Measurements from ENCODE around the gene TEX26. TPM values are rescaled to one million over a fixed set of nuclear protein-coding genes. Genes with fewer than 3 reads are reported as not detected.
A peak's percentile ranks its signal among the peaks of the same experiment; 100 is the strongest.

Gene TEX26
- polyA plus RNA-seq, 1 of the 3 experiments (the other 2 are of a cell fraction), result not detected

DNA sequence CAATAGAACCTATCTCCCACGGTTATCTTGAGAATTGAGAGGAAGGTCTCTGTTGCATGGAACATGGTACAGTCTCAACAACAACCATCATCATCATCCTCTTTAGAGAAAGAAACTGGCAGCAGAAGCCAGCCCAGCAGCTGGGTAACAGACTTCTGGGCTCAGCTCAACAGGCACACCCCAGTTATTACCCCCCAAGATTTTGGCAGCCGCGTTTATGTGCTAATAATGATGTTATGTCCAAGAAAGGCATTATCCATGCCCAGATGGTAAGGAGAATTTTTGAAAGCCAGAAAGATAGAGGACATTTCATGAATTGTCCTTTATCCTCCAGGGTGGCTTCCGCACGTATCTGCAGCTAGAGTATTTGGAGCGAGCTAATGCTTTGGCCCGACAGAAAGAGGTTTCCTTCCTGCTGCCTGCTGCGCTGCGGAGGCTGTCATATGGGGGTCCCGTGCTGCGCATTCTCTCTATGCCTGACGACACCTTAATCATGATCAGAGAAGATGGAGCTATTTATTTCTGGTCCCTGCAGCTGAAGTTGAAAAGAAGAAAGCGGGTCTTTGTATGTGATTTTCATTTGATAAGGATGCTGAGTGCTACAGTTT is 89.9 kb downstream of the TEX26 start:
- Histone ChIP-seq H2AFZ (ENCODE audit: low read depth) (no peak overlapping the region), H3K79me2 (ENCODE audit: insufficient read depth) (no peaks in the 10 kb centered on the region), H3K4me3 (ENCODE audit: low read depth in 2 of 2, low read length in 1 of 2) (no peak overlapping the region), H3K4me2 (no peak overlapping the region), H3K27me3 (ENCODE audit: insufficient read depth) (no peaks in the 10 kb centered on the region), H3K36me3 (replicated peaks in 1 of 2; ENCODE audit: control insufficient read depth in 1 of 2, insufficient read depth in 2 of 2, low read length in 1 of 2) (no peaks in the 10 kb centered on the region), H3K9me3 (no peaks in the 10 kb centered on the region), H3K27ac (ENCODE audit: low read depth in 2 of 2, low read length in 1 of 2) (peak overlapping the region in 1 of 2 experiments; percentile 32; a peak in 1 of 4 replicates), H3K9ac (no peak overlapping the region), H3K4me1 (ENCODE audit: control insufficient read depth in 1 of 2, insufficient read depth in 2 of 2, low read depth in 1 of 2, low read length in 1 of 2) (peaks cover 4% of the 10 kb centered on the region in 2 experiments; a peak in 2 of 4 replicates), H3K9me2 (no peaks in the 10 kb centered on the region), H4K20me1 (ENCODE audit: insufficient read depth) (no peaks in the 10 kb centered on the region), H3F3A (replicated peaks; ENCODE audit: insufficient read depth) (no peaks in the 10 kb centered on the region)
- CTCF ChIA-PET, result interaction anchor here (0.6 to 2.8 kb wide), 7 partner anchors 9 to 157 kb away, joined by 3 to 12 read pairs (median 4); no protein-coding TSS in a partner anchor
- POLR2A ChIA-PET, result interaction anchor here (0.6 to 0.7 kb wide), 2 partner anchors 53 to 605 kb away, joined by 3 to 5 read pairs; no protein-coding TSS in a partner anchor
- DNase-seq, result no peak
- TF ChIP-seq TAF1 (IDR thresholded peaks at IDR 0.05; ENCODE audit: borderline replicate concordance, low read depth, low read length), result no peak
- TF ChIP-seq FOXM1 (IDR thresholded peaks at IDR 0.05; ENCODE audit: low read depth), result no peak
- TF ChIP-seq FOSL2 (IDR thresholded peaks at IDR 0.05; ENCODE audit: borderline replicate concordance, low read depth), result no peak
- TF ChIP-seq RCOR1 (IDR thresholded peaks at IDR 0.05; ENCODE audit: low read length), result no peak
- no peak for TF ChIP-seq CHD2 (IDR thresholded peaks at IDR 0.05; ENCODE audit: low read length, partially characterized antibody)
- TF ChIP-seq JUND (IDR thresholded peaks at IDR 0.05), result no peak
- TF ChIP-seq, protein P1, sequence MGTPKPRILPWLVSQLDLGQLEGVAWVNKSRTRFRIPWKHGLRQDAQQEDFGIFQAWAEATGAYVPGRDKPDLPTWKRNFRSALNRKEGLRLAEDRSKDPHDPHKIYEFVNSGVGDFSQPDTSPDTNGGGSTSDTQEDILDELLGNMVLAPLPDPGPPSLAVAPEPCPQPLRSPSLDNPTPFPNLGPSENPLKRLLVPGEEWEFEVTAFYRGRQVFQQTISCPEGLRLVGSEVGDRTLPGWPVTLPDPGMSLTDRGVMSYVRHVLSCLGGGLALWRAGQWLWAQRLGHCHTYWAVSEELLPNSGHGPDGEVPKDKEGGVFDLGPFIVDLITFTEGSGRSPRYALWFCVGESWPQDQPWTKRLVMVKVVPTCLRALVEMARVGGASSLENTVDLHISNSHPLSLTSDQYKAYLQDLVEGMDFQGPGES (IDR thresholded peaks at IDR 0.05; ENCODE audit: low read depth, low read length), result no peak
- no peak for TF ChIP-seq NRF1 (IDR thresholded peaks at IDR 0.05; ENCODE audit: low read depth, low read length)
- 76% methylated on average over 13 of the region's 13 CpGs for WGBS (ENCODE audit: low lambda C conversion rate)

- Histone ChIP-seq H3K4me1 (ENCODE audit: control insufficient read depth in 1 of 2, insufficient read depth in 2 of 2, low read depth in 1 of 2, low read length in 1 of 2) (peaks cover 4% of the 10 kb centered on the region in 2 experiments; a peak in 2 of 4 replicates), H3F3A (replicated peaks; ENCODE audit: insufficient read depth) (no peaks in the 10 kb centered on the region), H3K27ac (ENCODE audit: low read depth in 2 of 2, low read length in 1 of 2) (peak overlapping the region in 1 of 2 experiments; percentile 32; a peak in 1 of 4 replicates), H4K20me1 (ENCODE audit: insufficient read depth) (no peaks in the 10 kb centered on the region), H3K4me3 (ENCODE audit: low read depth in 2 of 2, low read length in 1 of 2) (no peak overlapping the region), H3K79me2 (ENCODE audit: insufficient read depth) (no peaks in the 10 kb centered on the region), H3K27me3 (ENCODE audit: insufficient read depth) (no peaks in the 10 kb centered on the region), H3K9me3 (no peaks in the 10 kb centered on the region), H3K9me2 (no peaks in the 10 kb centered on the region), H3K36me3 (replicated peaks in 1 of 2; ENCODE audit: control insufficient read depth in 1 of 2, insufficient read depth in 2 of 2, low read length in 1 of 2) (no peaks in the 10 kb centered on the region), H3K9ac (no peak overlapping the region), H2AFZ (ENCODE audit: low read depth) (no peak overlapping the region), H3K4me2 (0 out of 2 replicates have a peak overlapping the region, but pooled peaks have one; percentile 5)
- ChIA-PET CTCF (interaction anchor here (0.6 to 2.8 kb wide), 7 partner anchors 10 to 157 kb away, joined by 3 to 12 read pairs (median 6); no protein-coding TSS in a partner anchor), POLR2A (interaction anchor here (0.7 kb wide), 1 partner anchor 53 kb away, joined by 3 read pairs; no protein-coding TSS in a partner anchor)
- TF ChIP-seq MAX (IDR thresholded peaks at IDR 0.05; ENCODE audit: low read depth) (no peak), TEAD4 (IDR thresholded peaks at IDR 0.05; ENCODE audit: borderline replicate concordance, insufficient read depth) (no peak), ELF1 (IDR thresholded peaks at IDR 0.05) (no peak), FOSL2 (IDR thresholded peaks at IDR 0.05; ENCODE audit: borderline replicate concordance, low read depth) (no peak), SIN3A (IDR thresholded peaks at IDR 0.05; ENCODE audit: borderline replicate concordance, low read depth, low read length) (no peak), GABPA (IDR thresholded peaks at IDR 0.05; ENCODE audit: low read depth) (no peak), TAF1 (IDR thresholded peaks at IDR 0.05; ENCODE audit: borderline replicate concordance, low read depth, low read length) (no peak), CHD2 (IDR thresholded peaks at IDR 0.05; ENCODE audit: low read length, partially characterized antibody) (no peak), SMC3 (IDR thresholded peaks at IDR 0.05; ENCODE audit: low read depth, low read length) (no peak), PBX3 (IDR thresholded peaks at IDR 0.05) (no peak), RCOR1 (IDR thresholded peaks at IDR 0.05; ENCODE audit: low read length) (no peak), RFX5 (IDR thresholded peaks at IDR 0.05; ENCODE audit: low read length) (no peak), EZH2phosphoT487 (IDR thresholded peaks at IDR 0.05; ENCODE audit: borderline replicate concordance, low read depth) (no peak), FOXM1 (IDR thresholded peaks at IDR 0.05; ENCODE audit: low read depth) (no peak), MXI1 (IDR thresholded peaks at IDR 0.05; ENCODE audit: low read depth, low read length) (no peak)
- TF ChIP-seq, protein P2, sequence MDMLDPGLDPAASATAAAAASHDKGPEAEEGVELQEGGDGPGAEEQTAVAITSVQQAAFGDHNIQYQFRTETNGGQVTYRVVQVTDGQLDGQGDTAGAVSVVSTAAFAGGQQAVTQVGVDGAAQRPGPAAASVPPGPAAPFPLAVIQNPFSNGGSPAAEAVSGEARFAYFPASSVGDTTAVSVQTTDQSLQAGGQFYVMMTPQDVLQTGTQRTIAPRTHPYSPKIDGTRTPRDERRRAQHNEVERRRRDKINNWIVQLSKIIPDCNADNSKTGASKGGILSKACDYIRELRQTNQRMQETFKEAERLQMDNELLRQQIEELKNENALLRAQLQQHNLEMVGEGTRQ (IDR thresholded peaks at IDR 0.05; ENCODE audit: borderline replicate concordance, low read depth, low read length), result no peak
- TF ChIP-seq, protein P3, sequence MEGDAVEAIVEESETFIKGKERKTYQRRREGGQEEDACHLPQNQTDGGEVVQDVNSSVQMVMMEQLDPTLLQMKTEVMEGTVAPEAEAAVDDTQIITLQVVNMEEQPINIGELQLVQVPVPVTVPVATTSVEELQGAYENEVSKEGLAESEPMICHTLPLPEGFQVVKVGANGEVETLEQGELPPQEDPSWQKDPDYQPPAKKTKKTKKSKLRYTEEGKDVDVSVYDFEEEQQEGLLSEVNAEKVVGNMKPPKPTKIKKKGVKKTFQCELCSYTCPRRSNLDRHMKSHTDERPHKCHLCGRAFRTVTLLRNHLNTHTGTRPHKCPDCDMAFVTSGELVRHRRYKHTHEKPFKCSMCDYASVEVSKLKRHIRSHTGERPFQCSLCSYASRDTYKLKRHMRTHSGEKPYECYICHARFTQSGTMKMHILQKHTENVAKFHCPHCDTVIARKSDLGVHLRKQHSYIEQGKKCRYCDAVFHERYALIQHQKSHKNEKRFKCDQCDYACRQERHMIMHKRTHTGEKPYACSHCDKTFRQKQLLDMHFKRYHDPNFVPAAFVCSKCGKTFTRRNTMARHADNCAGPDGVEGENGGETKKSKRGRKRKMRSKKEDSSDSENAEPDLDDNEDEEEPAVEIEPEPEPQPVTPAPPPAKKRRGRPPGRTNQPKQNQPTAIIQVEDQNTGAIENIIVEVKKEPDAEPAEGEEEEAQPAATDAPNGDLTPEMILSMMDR (IDR thresholded peaks at IDR 0.05), result no peak
- no peak for DNase-seq
- 2% methylated on average over 2 of the region's 2 CpGs for WGBS (ENCODE audit: low lambda C conversion rate)
Measured at GRCh38 chr13:31022928-31023530, 90.6 kb downstream of the TEX26 start.

Measured in SK-N-SH (cell line).